ENCODE data around the gene UNC13B.

The UNC13B gene

GRCh38 chr9:35415402-35416097 is 253.7 kb downstream of the UNC13B start:
- no peaks in the 10 kb centered on the region for H3K9me3 ChIP-seq
- H3K27me3 ChIP-seq, result peaks cover 6% of the 10 kb centered on the region
- H3K36me3 ChIP-seq, result no peaks in the 10 kb centered on the region
- no peak overlapping the region for H3K27ac ChIP-seq
- no peak for TF ChIP-seq CTCF (IDR thresholded peaks at IDR 0.05)
- no peaks in the 10 kb centered on the region for H3K4me1 ChIP-seq (ENCODE audit: control insufficient read depth in 1 of 2, insufficient read depth in 1 of 2, low read depth in 1 of 2, low read length in 1 of 2)
- no peak overlapping the region for H3K4me3 ChIP-seq (ENCODE audit: low read depth in 1 of 2, low read length in 1 of 2)

- Histone ChIP-seq H3K27me3 (peaks cover 6% of the 10 kb centered on the region), H3K36me3 (no peaks in the 10 kb centered on the region), H3K4me1 (ENCODE audit: control insufficient read depth in 1 of 2, insufficient read depth in 1 of 2, low read depth in 1 of 2, low read length in 1 of 2) (no peaks in the 10 kb centered on the region), H3K4me3 (ENCODE audit: low read depth in 1 of 2, low read length in 1 of 2) (no peak overlapping the region), H3K27ac (no peak overlapping the region), H3K9me3 (no peaks in the 10 kb centered on the region)
- no peak for TF ChIP-seq CTCF (IDR thresholded peaks at IDR 0.05)
Measured at GRCh38 chr9:35416098-35416427, 254.3 kb downstream of the UNC13B start.

GRCh38 chr9:35422346-35422745 is 260.5 kb downstream of the UNC13B start:
- Histone ChIP-seq H3K27me3 (no peaks in the 10 kb centered on the region), H3K27ac (no peak overlapping the region), H3K9me3 (no peaks in the 10 kb centered on the region), H3K36me3 (no peaks in the 10 kb centered on the region), H3K4me1 (ENCODE audit: control insufficient read depth in 1 of 2, insufficient read depth in 1 of 2, low read depth in 1 of 2, low read length in 1 of 2) (no peaks in the 10 kb centered on the region), H3K4me3 (ENCODE audit: low read depth in 1 of 2, low read length in 1 of 2) (no peak overlapping the region)
- TF ChIP-seq CTCF (IDR thresholded peaks at IDR 0.05), result no peak

GRCh38 chr9:35422753-35423152 is 260.9 kb downstream of the UNC13B start:
- Histone ChIP-seq H3K4me1 (ENCODE audit: control insufficient read depth in 1 of 2, insufficient read depth in 1 of 2, low read depth in 1 of 2, low read length in 1 of 2) (no peaks in the 10 kb centered on the region), H3K27ac (no peak overlapping the region), H3K36me3 (no peaks in the 10 kb centered on the region), H3K27me3 (no peaks in the 10 kb centered on the region), H3K9me3 (no peaks in the 10 kb centered on the region), H3K4me3 (ENCODE audit: low read depth in 1 of 2, low read length in 1 of 2) (no peak overlapping the region)
- no peak for TF ChIP-seq CTCF (IDR thresholded peaks at IDR 0.05)

GRCh38 chr9:35423499-35423898 is 261.7 kb downstream of the UNC13B start:
- H3K36me3 ChIP-seq, result no peaks in the 10 kb centered on the region
- H3K4me1 ChIP-seq (ENCODE audit: control insufficient read depth in 1 of 2, insufficient read depth in 1 of 2, low read depth in 1 of 2, low read length in 1 of 2), result no peaks in the 10 kb centered on the region
- no peaks in the 10 kb centered on the region for H3K27me3 ChIP-seq
- no peak for TF ChIP-seq CTCF (IDR thresholded peaks at IDR 0.05)
- no peak overlapping the region for H3K27ac ChIP-seq
- no peak overlapping the region for H3K4me3 ChIP-seq (ENCODE audit: low read depth in 1 of 2, low read length in 1 of 2)
- H3K9me3 ChIP-seq, result no peaks in the 10 kb centered on the region
